Measurements from ENCODE around the gene OR51T1.
"Not testable (repeated sequence)": the region's sequence is repeated elsewhere in the genome, so short reads cannot be mapped to it uniquely, and the experiment has no call there.

Gene OR51T1, protein sequence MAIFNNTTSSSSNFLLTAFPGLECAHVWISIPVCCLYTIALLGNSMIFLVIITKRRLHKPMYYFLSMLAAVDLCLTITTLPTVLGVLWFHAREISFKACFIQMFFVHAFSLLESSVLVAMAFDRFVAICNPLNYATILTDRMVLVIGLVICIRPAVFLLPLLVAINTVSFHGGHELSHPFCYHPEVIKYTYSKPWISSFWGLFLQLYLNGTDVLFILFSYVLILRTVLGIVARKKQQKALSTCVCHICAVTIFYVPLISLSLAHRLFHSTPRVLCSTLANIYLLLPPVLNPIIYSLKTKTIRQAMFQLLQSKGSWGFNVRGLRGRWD

DNA sequence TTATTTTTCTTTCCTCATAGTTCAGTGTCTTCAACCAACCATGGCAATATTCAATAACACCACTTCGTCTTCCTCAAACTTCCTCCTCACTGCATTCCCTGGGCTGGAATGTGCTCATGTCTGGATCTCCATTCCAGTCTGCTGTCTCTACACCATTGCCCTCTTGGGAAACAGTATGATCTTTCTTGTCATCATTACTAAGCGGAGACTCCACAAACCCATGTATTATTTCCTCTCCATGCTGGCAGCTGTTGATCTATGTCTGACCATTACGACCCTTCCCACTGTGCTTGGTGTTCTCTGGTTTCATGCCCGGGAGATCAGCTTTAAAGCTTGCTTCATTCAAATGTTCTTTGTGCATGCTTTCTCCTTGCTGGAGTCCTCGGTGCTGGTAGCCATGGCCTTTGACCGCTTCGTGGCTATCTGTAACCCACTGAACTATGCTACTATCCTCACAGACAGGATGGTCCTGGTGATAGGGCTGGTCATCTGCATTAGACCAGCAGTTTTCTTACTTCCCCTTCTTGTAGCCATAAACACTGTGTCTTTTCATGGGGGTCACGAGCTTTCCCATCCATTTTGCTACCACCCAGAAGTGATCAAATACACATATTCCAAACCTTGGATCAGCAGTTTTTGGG lies at the start of gene OR51T1:
Gene OR51T1 (plus strand): TSS at position 41 of the 641 bp plus-strand sequence. CDS start 0 bp downstream, at position 41.
- DNase-seq (ENCODE audit: low read depth in 2 of 2), result no peak

DNA sequence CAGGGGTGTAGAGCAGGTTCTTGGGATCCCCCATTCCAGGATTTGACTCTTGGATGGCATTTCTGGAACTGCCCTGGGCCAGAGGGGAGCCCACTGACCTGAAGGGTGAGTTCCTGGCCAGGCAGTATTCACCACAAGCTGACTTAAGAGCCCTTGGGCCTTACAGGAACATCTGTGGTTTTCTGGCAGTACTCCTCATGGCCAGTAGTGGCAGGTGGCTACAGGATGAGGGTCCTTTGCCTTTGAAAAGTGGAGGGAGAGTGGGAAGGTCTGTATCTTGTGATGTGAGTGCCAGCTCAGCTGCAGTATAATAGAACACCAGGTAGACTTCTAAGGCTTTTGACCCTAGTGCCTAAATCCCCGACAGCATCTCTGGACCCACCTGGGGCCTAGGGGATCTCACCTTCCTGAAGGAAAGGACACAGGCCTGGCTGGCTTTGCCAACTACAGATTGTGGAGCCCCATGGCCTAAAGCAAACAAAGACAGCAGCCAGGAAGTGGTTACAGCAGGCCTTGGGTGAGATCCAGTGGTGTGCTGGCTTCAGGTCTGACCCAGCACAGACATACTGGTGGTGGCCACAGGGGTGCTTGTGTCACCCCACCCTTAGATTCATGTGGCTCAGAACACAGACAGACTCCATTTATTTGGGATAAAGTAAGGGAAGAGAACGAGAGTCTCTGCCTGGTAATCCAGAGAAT lies 41.7 kb upstream of the OR51T1 start:
- DNase-seq (ENCODE audit: low read depth in 2 of 2), result no peak

DNA sequence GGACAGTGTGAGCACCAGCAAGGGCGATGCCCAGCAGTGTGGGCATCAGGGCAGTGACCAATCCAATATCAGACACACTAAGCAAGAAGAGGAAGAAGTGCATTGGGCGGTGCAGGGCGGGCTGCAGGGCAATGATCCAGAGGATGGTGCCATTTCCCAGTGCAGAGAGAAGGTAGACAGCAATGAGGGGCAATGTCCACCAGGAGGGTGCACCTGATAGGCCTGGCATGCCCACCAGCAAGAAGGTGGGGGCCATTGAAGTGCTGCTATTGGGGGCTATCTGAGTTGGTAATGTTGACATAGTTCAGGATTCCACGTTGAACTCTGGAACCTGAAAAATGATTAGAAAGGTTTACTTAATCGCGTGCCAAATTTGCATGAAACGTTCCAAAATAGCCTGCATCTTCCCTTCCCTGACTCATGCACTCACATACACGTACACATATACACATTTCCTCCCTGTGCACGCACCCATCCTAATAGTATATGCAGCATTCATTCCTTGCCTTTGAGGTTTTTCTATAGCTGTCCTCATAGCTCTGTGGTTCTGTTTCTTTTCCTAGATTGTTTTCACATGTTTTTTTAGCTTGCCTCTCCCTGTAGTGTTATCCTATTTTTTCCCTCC lies 32.7 kb upstream of the OR51T1 start, which contains the start of gene OR51S1:
Gene OR51S1 (minus strand): TSS at position 301 of the 625 bp plus-strand sequence. CDS start 0 bp downstream, at position 301.
- DNase-seq (ENCODE audit: low read depth in 2 of 2), result no peak

DNA sequence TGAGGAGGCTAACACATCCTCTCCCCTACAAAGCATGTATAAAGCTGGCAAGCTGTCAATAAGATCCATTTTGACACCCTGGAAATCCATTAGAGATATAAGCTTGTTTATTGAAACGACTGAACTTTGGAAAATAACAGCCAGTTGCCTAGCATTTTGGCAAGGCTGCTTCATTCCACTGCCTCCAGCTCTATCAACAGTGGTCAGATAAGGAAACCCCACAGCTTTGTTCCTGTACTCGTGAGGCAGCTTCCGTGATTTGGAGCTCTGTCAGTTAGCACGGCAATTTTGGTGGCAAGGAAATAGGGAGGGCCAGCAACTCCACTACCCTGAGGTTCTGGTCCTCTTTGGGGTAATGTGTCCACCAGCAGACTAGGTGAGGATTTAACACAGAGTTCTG lies 30.7 kb upstream of the OR51T1 start:
- DNase-seq (ENCODE audit: low read depth in 2 of 2), result no peak

DNA sequence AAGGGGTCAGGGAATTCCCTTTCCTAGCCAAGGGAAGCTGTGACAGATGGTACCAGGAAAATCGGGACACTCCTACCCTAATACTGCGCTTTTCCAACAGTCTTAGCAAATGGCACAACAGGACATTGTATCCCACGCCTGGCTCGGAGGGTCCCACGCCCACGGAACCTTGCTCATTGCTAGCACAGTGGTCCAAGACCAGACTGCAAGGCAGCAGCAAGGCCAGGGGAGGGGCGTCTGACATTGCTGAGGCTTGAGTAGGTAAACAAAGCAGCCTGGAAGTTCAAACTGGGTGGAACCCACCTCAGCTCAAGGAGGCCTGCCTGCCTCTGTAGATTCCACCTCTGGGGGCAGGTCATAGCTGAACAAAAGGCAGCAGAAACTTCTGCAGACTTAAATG lies 27.4 kb upstream of the OR51T1 start:
- DNase-seq (ENCODE audit: low read depth in 2 of 2), result not testable (repeated sequence)

DNA sequence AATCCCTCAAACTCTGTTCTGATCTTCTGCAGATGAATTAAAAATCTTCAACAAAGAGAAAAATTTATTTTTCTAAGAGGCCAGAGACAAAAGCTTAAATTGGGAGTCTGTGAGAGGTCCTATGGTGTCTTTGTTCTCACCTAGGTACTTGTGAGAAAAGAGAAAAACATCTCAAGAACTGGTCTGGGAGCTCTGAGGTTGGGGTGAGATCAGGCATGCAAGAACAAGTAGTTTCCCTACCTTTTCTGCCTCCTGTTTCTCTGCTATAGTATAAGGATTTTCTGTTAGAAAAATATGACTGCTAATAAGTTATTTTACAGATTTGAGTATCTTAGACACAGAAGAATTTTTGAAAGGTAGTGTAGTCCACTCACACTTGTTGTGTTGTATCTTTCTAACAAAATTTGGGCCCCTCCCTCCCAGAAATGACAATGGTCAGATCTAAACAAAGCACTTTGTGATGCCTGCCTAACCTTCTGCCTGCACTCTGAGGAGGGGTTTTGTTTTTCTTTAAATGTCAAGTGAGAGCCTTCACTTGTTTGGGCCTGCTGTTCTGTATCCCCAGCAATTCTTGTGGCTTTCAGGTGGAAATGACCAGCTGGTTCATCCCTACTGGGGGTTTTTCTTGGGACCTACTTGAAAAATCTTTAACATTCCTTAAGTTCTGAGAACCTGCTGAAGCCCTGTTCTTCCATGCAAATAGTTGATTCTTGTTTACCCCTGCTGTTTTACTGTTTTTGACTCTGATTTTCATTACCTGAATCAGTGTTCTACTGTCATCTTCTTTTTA lies 19.1 kb upstream of the OR51T1 start:
- no peak for DNase-seq (ENCODE audit: low read depth in 2 of 2)

DNA sequence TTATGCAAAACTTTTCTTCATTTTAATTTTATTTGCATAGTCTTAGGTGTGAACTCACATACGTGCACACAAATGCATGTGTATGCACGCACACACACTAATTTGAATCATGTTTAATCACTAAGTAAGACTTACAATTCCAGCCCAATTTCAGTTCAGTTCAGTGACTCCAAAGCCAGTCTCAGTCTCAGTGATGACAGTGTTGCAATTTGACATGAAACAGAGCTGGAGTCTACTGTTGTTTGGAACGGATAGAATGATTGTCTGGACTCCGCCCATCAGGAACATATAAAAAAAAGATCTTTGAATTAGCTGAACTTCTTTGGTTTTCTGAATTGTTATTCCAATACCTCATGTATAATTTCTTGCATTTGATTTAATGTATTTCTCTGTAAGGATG lies 17.8 kb upstream of the OR51T1 start:
- DNase-seq (ENCODE audit: low read depth in 2 of 2), result no peak

DNA sequence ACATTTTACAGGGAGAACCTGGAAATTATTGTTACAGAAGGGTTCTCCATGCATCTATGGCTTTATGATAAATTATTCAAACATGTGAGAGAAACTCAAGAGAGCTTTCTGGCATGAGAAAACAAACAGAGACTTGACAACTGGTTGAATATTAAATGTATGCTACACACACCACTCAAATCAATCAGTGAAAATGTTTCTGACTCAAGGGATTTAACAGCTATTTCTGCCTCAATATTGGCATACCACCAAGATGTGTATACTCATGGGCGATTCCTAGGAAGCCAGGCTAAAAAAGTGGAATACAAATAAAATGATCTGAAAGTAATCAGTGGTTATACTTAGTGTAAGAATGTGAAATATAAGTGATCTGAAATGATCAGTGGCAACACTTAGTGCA lies 15.8 kb upstream of the OR51T1 start:
- no peak for DNase-seq (ENCODE audit: low read depth in 2 of 2)

DNA sequence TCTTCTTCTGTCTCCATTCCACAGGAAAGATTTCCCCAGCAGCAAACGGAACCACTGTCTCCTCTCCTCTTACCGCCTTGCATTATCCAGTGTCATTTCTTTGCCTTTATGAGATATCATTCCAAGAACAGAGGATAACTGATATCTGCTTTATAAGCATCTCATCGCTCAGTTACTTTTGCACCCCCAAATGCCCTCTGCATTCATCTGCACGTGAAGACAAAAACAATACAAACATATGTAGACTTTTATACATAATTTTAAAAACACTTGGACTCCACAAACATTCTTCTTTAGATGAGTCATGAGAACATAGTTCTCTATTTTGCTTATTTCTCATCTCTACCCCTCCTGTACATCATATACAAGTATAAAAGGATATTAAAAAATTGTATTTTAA lies 512 bp upstream of the OR51T1 start:
- DNase-seq (ENCODE audit: low read depth in 2 of 2), result no peak

DNA sequence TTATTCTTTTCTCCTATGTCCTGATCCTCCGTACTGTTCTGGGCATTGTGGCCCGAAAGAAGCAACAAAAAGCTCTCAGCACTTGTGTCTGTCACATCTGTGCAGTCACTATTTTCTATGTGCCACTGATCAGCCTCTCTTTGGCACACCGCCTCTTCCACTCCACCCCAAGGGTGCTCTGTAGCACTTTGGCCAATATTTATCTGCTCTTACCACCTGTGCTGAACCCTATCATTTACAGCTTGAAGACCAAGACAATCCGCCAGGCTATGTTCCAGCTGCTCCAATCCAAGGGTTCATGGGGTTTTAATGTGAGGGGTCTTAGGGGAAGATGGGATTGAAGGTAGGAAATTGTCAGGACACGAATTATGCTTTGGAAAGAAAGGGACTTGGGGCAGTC lies 843 bp downstream of the OR51T1 start:
- DNase-seq (ENCODE audit: low read depth in 2 of 2), result no peak

DNA sequence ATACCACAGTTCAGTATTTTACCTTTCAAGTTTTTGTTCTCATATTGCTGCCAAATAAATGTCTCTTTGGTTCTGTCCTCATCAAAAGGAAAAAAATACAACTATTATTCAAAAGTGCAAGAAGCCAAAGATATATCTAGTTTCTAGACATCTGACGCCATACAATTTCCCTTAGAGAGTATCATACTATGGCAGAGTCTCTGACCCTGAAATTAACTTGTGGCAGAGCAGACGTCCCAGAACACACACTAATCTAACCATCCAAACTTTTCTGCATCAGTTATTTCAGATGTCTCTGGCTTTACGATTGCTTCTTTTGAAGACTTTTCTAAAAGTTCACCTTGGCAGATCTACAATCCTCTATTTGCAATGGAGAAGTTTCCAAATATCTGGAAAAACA lies 2.7 kb downstream of the OR51T1 start:
- DNase-seq (ENCODE audit: low read depth in 2 of 2), result no peak

DNA sequence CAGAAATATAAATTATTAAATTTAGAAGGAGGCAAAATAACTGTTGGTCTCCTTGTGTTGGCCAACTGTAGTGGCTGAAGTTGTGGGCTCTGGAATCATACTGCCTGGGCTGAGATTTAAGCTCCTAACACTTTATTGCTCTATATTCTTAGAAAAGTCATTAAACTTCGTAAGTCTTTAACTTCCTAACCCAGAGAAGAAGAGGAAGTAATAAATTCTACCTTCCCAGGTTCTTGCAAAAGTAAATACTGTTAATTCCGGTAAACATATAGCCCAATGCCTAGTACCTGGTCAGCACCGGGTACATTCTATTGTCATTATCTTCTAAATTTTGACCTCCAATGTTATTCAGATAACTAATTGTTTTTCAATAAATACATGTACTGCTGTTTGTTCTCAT lies 4.5 kb downstream of the OR51T1 start:
- no peak for DNase-seq (ENCODE audit: low read depth in 2 of 2)

DNA sequence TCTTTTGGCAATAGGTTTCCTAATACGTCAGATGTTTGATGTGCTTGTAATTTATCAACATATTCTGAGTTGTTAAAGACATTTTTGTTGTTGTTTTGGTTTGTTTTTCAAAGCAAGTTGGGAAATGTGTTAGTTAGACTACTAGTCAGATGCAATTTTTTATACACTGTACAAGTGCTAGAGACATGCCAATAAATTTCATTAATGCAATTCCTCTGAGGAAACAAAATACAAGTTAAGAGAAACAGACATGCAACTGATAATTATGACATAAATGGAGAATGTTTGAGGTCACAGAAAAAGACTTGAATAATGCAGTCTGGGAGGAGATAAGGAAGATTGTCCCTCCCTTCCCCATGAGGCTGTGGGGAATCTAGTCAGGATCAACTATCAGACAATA lies 5.9 kb downstream of the OR51T1 start:
- no peak for DNase-seq (ENCODE audit: low read depth in 2 of 2)

DNA sequence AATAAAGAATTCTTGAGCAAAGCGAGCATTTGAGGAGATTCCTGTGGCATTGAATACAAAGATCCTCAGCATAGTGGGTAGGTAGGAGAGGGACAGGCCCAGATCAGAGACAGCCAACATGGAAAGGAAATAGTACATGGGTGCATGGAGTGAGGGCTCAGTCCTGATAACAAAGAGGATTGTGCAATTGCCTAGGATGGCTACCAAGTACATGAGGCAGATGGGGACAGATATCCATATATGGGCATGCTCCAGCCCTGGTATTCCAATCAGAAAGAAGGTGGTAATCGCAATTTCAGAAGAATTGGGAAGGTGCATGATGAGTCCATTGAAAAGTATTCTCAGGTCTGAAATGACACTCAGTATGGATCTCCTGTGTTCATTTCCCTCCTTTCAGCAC lies 8.6 kb downstream of the OR51T1 start:
- DNase-seq (ENCODE audit: low read depth in 2 of 2), result no peak

DNA sequence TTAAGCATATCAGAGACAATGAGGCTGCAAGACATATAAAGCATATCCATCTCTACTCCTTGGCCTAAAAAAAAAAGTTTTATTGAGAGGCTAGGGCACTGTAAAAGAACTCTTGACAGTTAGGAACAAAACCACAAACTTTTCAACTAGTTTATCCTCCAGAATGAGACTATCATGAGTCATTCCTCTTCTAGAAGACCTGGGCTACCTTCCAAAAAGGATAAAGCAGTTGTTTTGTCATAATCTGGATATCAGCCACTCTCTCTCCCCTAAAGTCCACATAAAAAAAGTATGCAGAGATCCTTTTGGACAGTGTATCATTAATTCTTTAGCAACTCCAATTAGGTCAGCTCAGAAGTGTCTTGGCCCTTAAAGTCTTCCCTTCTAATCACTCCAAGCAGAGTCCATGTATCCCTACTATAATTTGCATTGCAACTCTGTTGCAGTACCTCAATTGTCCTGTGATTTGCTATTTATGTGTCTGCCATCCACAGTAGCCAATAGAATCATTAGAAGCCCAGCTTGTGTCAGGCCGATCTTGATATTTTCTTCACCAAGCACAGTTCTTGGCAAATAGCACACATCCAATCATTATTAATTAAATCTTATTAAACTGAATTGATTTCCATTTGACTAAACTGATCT lies 10.4 kb downstream of the OR51T1 start:
- DNase-seq (ENCODE audit: low read depth in 2 of 2), result no peak

DNA sequence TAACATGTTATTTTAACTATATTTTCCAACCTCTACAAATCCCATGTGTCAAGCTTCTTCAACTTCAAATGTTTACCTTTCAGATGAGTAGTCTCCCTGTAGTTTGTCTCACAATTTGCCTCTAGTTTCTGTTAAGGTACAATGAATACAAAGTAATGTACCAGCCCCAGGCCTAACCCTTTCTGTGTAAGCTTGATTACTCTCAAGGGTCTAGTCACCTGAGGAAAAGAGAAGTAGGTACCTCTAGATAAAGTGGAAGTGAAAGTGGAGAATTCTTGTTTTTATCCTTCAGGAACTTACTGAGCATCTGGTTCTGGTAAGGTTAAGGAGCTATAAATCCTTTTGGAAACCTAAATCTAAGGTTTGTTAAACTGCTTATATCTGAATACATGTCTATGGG lies 21.8 kb downstream of the OR51T1 start, which contains the start of gene OR51A7:
Gene OR51A7 (plus strand): TSS at position 300 of the 400 bp plus-strand sequence. CDS start 3,587 bp downstream, outside the sequence.
- DNase-seq (ENCODE audit: low read depth in 2 of 2), result no peak

DNA sequence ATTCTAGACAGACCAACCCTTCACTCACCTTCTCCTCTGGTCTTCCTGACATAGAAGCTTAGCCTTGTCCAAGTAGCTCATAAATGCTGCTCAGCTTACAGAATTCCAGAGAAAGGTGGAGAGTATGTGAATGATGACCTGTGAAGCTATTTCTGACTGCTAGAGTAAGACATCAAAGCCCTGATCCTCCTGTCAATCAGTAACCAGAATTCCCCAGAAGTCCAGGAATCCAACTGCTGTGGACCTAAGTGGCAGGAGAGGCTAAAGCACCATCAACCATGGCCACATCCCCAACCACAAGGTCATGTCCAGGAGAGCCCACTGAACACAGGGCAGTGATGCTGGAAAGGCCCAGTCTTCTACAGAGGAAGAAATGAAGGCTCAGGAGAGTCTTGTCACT lies 34.9 kb downstream of the OR51T1 start:
- no peak for DNase-seq (ENCODE audit: low read depth in 2 of 2)

DNA sequence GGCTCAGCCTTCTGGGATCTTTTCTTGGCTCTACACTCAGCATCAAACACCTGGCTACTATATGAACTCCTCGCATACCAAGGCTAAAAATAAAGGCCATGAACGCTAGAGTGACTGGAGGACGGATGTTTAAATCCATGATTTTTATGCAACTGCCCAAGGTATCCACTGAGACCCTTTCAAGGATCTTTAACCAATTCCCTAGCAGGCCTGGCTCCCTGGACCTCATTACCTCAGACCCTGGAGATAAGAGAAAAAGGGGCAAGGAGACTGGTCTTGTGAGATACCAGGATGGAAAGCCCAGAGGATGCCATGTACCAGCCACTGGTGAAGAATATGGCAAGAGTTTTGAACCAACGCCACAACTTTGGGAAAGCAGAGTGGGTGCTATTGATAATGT lies 37.5 kb downstream of the OR51T1 start, which contains the start of gene OR51G2:
Gene OR51G2 (minus strand): TSS at position 101 of the 400 bp plus-strand sequence. CDS start 3,687 bp downstream, outside the sequence.
- DNase-seq (ENCODE audit: low read depth in 2 of 2), result no peak

DNA sequence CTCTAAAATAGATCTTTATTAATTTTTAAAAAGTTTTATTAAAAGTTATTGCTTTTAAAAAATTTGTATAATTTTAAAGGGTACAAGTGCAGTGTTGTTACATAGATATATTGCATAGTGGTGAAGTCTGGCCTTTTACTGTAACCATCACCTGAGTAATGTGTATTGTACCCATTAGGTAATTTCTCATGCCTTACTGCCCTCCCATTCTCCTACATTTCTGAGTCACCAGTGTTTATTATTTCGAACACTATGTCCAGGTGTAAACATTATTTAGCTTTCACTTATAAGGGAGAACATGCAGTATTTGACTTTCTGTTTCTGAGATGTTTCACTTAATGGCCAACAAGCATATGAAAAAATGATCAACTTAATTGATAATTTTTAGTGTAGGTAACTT lies 40.1 kb downstream of the OR51T1 start:
- no peak for DNase-seq (ENCODE audit: low read depth in 2 of 2)

DNA sequence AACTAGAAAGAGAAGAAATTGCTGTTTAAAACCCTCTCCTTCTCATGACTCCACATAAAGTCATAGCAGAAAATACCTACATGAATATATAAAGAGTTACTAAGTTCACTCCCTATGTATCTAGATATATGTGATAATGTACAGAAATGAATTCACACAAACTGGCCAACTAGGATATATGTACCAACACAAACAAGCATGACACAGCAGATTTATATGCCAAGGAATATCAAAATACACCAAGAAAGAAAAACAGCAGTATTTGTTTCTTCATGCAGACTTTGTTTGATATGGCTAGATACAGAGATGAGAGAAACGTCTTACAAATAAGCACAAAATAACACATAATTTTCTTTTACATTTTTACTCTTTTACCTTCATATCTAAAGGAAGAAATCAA lies 40.6 kb downstream of the OR51T1 start:
- no peak for DNase-seq (ENCODE audit: low read depth in 2 of 2)

DNA sequence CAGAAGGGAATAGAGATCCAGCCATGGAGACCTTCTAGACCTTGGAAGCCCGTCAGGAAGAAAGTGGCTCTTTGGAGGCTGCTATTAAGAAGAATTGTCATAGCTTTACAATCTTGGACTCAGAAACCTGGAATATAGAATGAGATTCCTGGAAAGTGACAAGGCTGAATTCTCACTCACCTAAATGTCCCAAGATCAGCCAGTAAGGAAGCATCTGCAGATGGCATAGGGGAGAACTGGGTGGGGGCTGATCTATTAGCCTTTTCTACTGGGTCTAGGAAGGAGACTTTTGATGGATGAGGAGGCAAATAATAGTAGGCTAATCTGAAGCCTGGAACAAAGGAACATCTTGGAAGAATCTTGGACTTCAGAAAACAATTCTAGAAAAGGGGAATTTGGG lies 42.5 kb downstream of the OR51T1 start, which contains the start of gene OR51G1:
Gene OR51G1 (minus strand): TSS at position 101 of the 400 bp plus-strand sequence. CDS start 0 bp downstream, at position 101.
- no peak for DNase-seq (ENCODE audit: low read depth in 2 of 2)

Data from stimulated activated CD8-positive, alpha-beta memory T cell treated with anti-CD3 and anti-CD28 coated beads, Interleukin-2, amount 100 ng/mL, for 1 hour (primary cell).